Smooth muscle cell (in vitro differentiated cells): ENCODE results near the gene GRB10. TPM values are rescaled to one million over a fixed set of nuclear protein-coding genes. Genes with fewer than 3 reads are reported as not detected.

Experiments
- DNase-seq: peaks from one replicate; lab custom pipeline; 2025; ENCODE audit not compliant: unreplicated experiment; lab: John Stamatoyannopoulos, UW
- H2AFZ ChIP-seq: fragments of 200-600 bp; sonication (generic); 2 replicates; pipeline ENCODE4 v1.6.0; 2016; ENCODE audit warnings: antibody characterized with exemption, low read depth, mild to moderate bottlenecking
- H3F3A ChIP-seq: fragments of 200-600 bp; sonication (generic); 2 replicates; pipeline ENCODE4 v1.6.0; 2017; ENCODE audit warnings: antibody characterized with exemption, low read depth
- H3K27ac ChIP-seq: fragments of 200-600 bp; sonication (generic); 2 replicates; pipeline ENCODE4 v1.5.1; 2016; ENCODE audit warnings: low read depth, mild to moderate bottlenecking
- H3K27me3 ChIP-seq: fragments of 200-600 bp; sonication (generic); 2 replicates; pipeline ENCODE4 v1.6.1; 2016; ENCODE audit warnings: low read depth, mild to moderate bottlenecking
- H3K36me3 ChIP-seq: fragments of 200-600 bp; sonication (generic); 2 replicates; pipeline ENCODE4 v1.5.1; 2016; ENCODE audit warnings: low read depth
- H3K4me1 ChIP-seq: fragments of 200-600 bp; sonication (generic); 2 replicates; pipeline ENCODE4 v1.5.1; 2016; ENCODE audit warnings: low read depth
- H3K4me2 ChIP-seq: fragments of 200-600 bp; sonication (generic); 2 replicates; pipeline ENCODE4 v1.6.0; 2016; ENCODE audit warnings: mild to moderate bottlenecking
- H3K4me3 ChIP-seq: fragments of 200-600 bp; sonication (generic); 2 replicates; pipeline ENCODE4 v1.5.1; 2016; ENCODE audit warnings: mild to moderate bottlenecking
- H3K79me2 ChIP-seq: fragments of 200-600 bp; sonication (generic); 2 replicates; pipeline ENCODE4 v1.6.0; 2016; ENCODE audit warnings: low read depth, mild to moderate bottlenecking
- H3K9ac ChIP-seq: fragments of 200-600 bp; sonication (generic); 2 replicates; pipeline ENCODE4 v1.6.0; 2016; ENCODE audit warnings: low read depth
- H3K9me3 ChIP-seq: fragments of 200-600 bp; sonication (generic); replicated peaks from 2 replicates; pipeline ENCODE4 v1.5.1; 2016; ENCODE audit warnings: low read depth
- H4K20me1 ChIP-seq: fragments of 200-600 bp; sonication (generic); 2 replicates; pipeline ENCODE4 v1.6.0; 2016; ENCODE audit warnings: low read depth
- WGBS: methylation state at CpG from one replicate; pipeline ENCODE4 v1.1.7; 2016; ENCODE audit warnings: low lambda C conversion rate; 5-methylcytosine and 5-hydroxymethylcytosine counted together
- polyA plus RNA-seq: library from polyadenylated mRNA; unstranded; fragments of >200 nt; fragmentation: Nextera tagmentation; extraction: Ambion mirVana; gene quantifications from 2 replicates; pipeline ENCODE4 v1.2.1, GENCODE V29; 2016
- total RNA-seq: library from RNA; depleted of rRNA; stranded (reverse); fragments of >200 nt; gene quantifications from 2 replicates; pipeline ENCODE4 v1.2.3, GENCODE V29; 2014
- TF ChIP-seq, protein P1 (sequence below): fragments of 200-600 bp; sonication (generic); IDR thresholded peaks from 2 replicates; pipeline ENCODE4 v1.5.1; 2017; ENCODE audit warnings: borderline replicate concordance, mild to moderate bottlenecking, antibody characterized with exemption; ENCODE audit not compliant: insufficient read depth, poor library complexity, severe bottlenecking

GRB10 gene
- total and polyA plus RNA-seq, 2 experiments from 2014 or later = 18.0 to 20.1 TPM

DNA sequence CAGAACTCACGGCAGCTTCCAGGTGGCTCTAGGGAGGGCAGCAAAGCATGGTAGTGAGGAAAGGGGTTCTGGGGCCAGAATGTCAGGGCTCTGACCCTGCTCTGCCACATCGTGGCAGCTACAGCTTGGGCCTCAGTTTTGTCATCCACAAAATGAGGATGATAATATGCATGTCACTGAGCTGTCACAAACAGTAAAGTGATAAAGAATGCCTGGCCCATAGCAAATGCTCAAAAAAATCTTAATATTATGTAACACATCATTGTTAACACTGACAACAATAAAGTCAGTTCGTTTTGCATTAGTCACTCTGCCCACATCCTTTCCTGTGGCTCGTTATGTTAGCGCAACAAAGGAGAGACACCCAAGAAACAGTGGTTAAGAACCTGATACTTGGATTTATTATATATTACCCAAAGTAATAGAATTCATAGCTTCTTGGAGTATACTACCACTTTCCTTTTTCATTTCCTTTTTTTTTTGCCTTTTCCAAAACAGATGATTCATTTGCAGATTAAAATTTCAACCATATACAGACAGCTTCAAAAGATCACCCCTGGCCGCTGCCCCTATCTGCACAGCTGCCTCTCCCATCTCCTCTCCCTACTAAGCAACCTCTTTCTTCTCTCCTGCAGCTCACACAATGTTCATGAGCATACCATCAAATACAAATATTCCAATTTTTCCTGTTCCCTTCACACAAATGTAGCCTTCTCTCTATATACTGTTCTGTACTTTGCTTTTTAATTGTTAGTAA is 172.0 kb downstream of the GRB10 start:
- WGBS = 77% methylated on average over 6 of the region's 6 CpGs
- no peak overlapping the region for H3K4me3 ChIP-seq
- no peaks in the 10 kb centered on the region for H3F3A ChIP-seq
- DNase-seq = no peak
- no peak overlapping the region for H2AFZ ChIP-seq
- H4K20me1 ChIP-seq = no peaks in the 10 kb centered on the region
- no peaks in the 10 kb centered on the region for H3K4me1 ChIP-seq
- TF ChIP-seq, protein P1, sequence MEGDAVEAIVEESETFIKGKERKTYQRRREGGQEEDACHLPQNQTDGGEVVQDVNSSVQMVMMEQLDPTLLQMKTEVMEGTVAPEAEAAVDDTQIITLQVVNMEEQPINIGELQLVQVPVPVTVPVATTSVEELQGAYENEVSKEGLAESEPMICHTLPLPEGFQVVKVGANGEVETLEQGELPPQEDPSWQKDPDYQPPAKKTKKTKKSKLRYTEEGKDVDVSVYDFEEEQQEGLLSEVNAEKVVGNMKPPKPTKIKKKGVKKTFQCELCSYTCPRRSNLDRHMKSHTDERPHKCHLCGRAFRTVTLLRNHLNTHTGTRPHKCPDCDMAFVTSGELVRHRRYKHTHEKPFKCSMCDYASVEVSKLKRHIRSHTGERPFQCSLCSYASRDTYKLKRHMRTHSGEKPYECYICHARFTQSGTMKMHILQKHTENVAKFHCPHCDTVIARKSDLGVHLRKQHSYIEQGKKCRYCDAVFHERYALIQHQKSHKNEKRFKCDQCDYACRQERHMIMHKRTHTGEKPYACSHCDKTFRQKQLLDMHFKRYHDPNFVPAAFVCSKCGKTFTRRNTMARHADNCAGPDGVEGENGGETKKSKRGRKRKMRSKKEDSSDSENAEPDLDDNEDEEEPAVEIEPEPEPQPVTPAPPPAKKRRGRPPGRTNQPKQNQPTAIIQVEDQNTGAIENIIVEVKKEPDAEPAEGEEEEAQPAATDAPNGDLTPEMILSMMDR = no peak
- no peak overlapping the region for H3K4me2 ChIP-seq
- H3K36me3 ChIP-seq = no peaks in the 10 kb centered on the region
- H3K9me3 ChIP-seq = no peaks in the 10 kb centered on the region
- no peaks in the 10 kb centered on the region for H3K79me2 ChIP-seq
- H3K9ac ChIP-seq = no peak overlapping the region
- no peaks in the 10 kb centered on the region for H3K27me3 ChIP-seq
- H3K27ac ChIP-seq = no peak overlapping the region

DNA sequence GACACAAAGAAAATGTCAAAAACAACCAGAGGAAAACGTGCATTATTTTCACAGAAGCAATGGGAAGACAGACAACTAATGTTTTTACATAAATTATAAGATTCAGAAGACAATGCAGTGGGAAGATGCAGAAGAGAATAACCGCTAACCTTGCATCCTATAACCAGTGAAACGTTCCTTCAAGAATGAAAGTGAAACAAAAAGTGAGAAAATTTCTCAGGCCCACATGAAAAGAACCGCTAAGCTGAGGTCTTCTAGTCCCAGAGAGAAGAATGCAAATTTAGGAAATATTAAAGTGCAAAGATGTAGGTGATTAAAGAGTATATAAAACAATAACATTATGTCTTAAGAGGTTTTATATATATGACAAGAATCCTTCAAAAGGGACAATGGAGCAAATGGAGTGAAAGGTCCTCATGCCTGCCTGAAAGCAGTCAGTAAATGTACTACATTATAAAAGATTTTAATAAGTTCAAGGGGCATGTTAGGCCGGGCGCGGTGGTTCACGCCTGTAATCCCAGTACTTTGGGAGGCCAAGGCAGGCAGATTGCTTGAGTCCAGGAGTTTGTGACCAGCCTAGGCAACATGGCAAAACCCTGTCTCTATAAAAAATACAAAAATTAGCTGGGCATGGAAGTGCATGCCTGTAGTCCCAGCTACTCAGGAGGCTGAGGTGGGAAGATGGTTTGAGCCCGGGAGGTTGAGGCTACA is 174.3 kb downstream of the GRB10 start:
- H3K27ac ChIP-seq = no peak overlapping the region
- no peaks in the 10 kb centered on the region for H3K9me3 ChIP-seq
- H2AFZ ChIP-seq = no peak overlapping the region
- DNase-seq = no peak
- H3K79me2 ChIP-seq = no peaks in the 10 kb centered on the region
- H3K9ac ChIP-seq = no peak overlapping the region
- H3K4me1 ChIP-seq = no peaks in the 10 kb centered on the region
- no peaks in the 10 kb centered on the region for H3K36me3 ChIP-seq
- H4K20me1 ChIP-seq = no peaks in the 10 kb centered on the region
- WGBS = 88% methylated on average over 9 of the region's 9 CpGs
- no peaks in the 10 kb centered on the region for H3K27me3 ChIP-seq
- no peak overlapping the region for H3K4me2 ChIP-seq
- H3K4me3 ChIP-seq = no peak overlapping the region
- no peaks in the 10 kb centered on the region for H3F3A ChIP-seq
- TF ChIP-seq, protein P1 = no peak

DNA sequence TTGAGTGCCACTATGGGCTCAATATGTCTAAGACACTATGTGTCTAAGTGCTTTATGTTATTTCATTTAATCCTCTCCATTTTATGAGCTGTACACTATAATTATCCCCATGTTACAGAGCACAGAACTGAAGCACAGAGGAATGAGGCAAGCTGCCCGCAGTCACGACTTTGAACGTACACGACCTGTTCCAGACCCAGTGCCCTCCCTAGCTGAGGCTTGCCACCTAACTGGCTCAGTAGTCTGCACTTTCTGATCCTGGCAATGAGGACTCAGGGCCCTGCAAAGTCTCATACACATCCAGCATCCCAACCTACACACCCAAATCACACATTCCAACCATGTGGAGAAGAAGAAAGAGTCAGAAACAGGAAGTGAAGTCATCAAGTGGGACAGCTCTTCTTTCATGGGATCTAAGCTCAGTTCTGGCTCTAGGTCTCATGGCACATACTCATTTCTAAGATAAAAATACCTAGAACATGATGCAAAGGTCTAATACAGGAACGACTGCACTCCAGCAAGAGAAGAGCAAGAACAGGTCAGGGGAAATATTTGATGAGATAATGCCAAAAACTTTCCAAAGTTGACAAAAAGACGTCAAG is 175.1 kb downstream of the GRB10 start:
- no peak for DNase-seq
- 85% methylated on average over 6 of the region's 6 CpGs for WGBS

More for the DNA sequence above, 175.1 kb downstream of the GRB10 start:
- Histone ChIP-seq H3K4me2 (no peak overlapping the region), H3K79me2 (no peaks in the 10 kb centered on the region), H3K4me3 (no peak overlapping the region), H4K20me1 (no peaks in the 10 kb centered on the region), H3K9ac (no peak overlapping the region), H3F3A (no peaks in the 10 kb centered on the region), H3K27me3 (no peaks in the 10 kb centered on the region), H3K4me1 (no peaks in the 10 kb centered on the region), H3K9me3 (no peaks in the 10 kb centered on the region), H3K27ac (no peak overlapping the region), H2AFZ (no peak overlapping the region), H3K36me3 (no peaks in the 10 kb centered on the region)
- TF ChIP-seq, protein P1 = no peak
